Measurements from ENCODE around the gene ERC1. TPM values are rescaled to one million over a fixed set of nuclear protein-coding genes. Genes with fewer than 3 reads are reported as not detected.
"Not testable (repeated sequence)": the region's sequence is repeated elsewhere in the genome, so short reads cannot be mapped to it uniquely, and the experiment has no call there.

Gene ERC1
- total RNA-seq, 1 donor from 2014 or later, result 42.6 TPM

DNA sequence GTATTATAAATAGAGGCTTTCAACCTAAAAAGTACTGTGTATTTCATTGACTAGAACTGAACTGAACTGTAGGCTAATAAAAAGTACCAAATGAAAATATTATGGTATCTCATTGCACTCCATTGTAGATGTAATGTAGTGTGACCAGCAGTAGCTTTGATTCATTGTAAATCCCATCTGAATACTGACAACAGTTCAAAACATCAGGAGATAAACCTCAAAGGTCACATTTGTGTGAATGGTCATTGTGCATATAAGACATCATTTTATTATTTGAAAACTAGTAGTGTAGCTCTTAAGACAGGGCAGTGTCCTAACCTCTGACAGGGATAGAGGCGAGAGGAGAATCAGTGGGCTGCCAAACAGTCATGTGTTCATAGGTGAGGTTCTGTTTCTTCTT lies 316.8 kb downstream of the ERC1 start:
- Mint-ChIP-seq H3K27ac (no peak overlapping the region), H3K4me1 (ENCODE audit: low read depth) (peaks cover 6% of the 10 kb centered on the region), H3K4me3 (ENCODE audit: low read depth) (no peak overlapping the region), H3K9me3 (no peaks in the 10 kb centered on the region), H3K27me3 (ENCODE audit: low read depth) (no peaks in the 10 kb centered on the region), H3K36me3 (ENCODE audit: low read depth) (peaks cover 3% of the 10 kb centered on the region)
- no peak for DNase-seq (ENCODE audit: low spot score)
- intact Hi-C loops (cut with micrococcal nuclease), result no loop called here

DNA sequence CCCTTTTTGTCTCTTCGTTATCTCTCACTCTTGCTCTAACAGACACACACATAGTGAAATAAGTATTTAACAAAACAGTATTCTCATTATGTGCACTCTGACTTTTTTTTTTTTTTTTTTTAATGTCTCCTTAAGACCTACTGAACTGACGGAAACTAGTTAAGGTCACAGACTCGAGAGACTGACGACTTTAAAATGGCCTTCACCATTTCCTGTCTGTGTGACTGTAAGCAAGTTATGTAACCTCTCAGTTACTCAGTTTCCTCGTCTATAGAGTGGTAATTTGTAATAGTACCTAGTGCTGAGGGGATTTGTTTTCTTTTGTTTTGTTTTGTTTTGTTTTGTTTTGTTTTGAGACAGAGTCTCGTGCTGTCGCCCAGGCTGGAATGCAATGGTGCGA lies 318.6 kb downstream of the ERC1 start:
- H3K4me3 Mint-ChIP-seq (ENCODE audit: low read depth), result no peak overlapping the region
- H3K36me3 Mint-ChIP-seq (ENCODE audit: low read depth), result peaks cover 11% of the 10 kb centered on the region
- intact Hi-C loops (cut with micrococcal nuclease), result no loop called here
- H3K27me3 Mint-ChIP-seq (ENCODE audit: low read depth), result no peaks in the 10 kb centered on the region
- DNase-seq (ENCODE audit: low spot score), result no peak
- H3K4me1 Mint-ChIP-seq (ENCODE audit: low read depth), result peaks cover 6% of the 10 kb centered on the region
- H3K9me3 Mint-ChIP-seq, result peaks cover 2% of the 10 kb centered on the region
- no peak overlapping the region for H3K27ac Mint-ChIP-seq

DNA sequence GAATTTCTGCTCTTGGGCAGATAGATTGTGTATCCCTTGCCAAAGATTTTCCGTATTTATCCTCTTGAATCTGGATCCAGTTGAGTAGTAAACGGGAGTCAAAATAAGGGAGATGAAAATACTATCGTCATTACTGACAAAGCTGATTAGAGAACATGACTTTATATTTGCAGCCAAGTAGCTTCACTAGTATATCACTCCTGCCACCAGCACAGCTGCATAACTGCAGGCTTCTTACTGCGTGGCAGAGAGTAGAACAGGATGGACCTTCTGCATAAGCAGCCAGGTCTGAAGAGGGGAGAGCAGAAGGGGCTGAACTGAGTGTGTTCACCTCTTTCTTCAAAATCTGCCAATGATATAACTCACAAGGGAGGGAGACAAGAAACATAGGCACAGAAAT lies 319.6 kb downstream of the ERC1 start:
- no peaks in the 10 kb centered on the region for H3K27me3 Mint-ChIP-seq (ENCODE audit: low read depth)
- H3K27ac Mint-ChIP-seq, result no peak overlapping the region
- peaks cover 5% of the 10 kb centered on the region for H3K9me3 Mint-ChIP-seq
- no peak for DNase-seq (ENCODE audit: low spot score)
- H3K4me3 Mint-ChIP-seq (ENCODE audit: low read depth), result no peak overlapping the region
- intact Hi-C loops (cut with micrococcal nuclease), result no loop called here
- H3K36me3 Mint-ChIP-seq (ENCODE audit: low read depth), result peaks cover 18% of the 10 kb centered on the region
- H3K4me1 Mint-ChIP-seq (ENCODE audit: low read depth), result peaks cover 5% of the 10 kb centered on the region

DNA sequence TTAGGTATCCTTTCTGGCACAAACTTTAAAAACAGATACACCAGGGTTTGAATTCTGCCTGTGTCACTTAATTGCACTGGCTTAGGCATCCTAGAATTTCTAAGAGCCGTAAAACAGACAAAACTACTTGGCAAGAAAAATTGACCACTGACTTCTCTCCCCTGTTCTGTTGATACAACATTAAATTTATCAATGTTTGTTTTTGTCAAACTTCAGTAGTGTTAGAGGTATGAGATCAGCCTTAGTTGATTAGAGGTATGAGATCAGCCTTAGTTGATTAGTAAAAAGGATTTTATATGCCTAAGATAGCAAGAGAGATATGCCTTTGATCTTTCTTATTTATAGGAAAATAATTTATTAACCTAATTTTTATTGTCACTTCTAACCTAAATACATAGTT lies 320.1 kb downstream of the ERC1 start:
- intact Hi-C loops (cut with micrococcal nuclease), result no loop called here
- peaks cover under 1% of the 10 kb centered on the region for H3K4me1 Mint-ChIP-seq (ENCODE audit: low read depth)

DNA sequence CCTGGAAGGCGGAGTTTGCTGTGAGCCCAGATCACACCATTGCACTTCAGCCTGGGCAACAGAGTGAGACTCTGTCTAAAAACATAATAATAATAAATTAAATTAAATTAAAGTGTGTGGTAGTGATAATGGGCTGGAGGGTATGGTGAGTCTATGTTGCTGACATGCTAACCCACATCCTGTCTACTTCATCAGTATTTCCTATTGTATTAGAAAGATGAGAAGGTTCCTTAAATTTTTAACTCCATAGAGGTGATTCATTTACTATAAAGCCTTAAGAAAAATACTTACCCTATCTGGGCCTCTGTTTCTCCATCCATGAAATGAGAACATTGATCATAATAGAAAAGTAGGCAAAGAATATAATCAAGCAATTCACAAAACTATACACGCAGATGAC lies 322.9 kb downstream of the ERC1 start:
- H3K4me3 Mint-ChIP-seq (ENCODE audit: low read depth), result no peak overlapping the region
- H3K36me3 Mint-ChIP-seq (ENCODE audit: low read depth), result peaks cover 24% of the 10 kb centered on the region
- peaks cover 5% of the 10 kb centered on the region for H3K9me3 Mint-ChIP-seq
- H3K4me1 Mint-ChIP-seq (ENCODE audit: low read depth), result no peaks in the 10 kb centered on the region
- no peaks in the 10 kb centered on the region for H3K27me3 Mint-ChIP-seq (ENCODE audit: low read depth)
- H3K27ac Mint-ChIP-seq, result no peak overlapping the region
- intact Hi-C loops (cut with micrococcal nuclease), result no loop called here
- no peak for DNase-seq (ENCODE audit: low spot score)

More for the DNA sequence above, 320.1 kb downstream of the ERC1 start:
- H3K27me3 Mint-ChIP-seq (ENCODE audit: low read depth), result no peaks in the 10 kb centered on the region
- H3K27ac Mint-ChIP-seq, result no peak overlapping the region
- no peak overlapping the region for H3K4me3 Mint-ChIP-seq (ENCODE audit: low read depth)
- H3K9me3 Mint-ChIP-seq, result peaks cover 5% of the 10 kb centered on the region
- DNase-seq (ENCODE audit: low spot score), result no peak
- H3K36me3 Mint-ChIP-seq (ENCODE audit: low read depth), result peaks cover 18% of the 10 kb centered on the region

DNA sequence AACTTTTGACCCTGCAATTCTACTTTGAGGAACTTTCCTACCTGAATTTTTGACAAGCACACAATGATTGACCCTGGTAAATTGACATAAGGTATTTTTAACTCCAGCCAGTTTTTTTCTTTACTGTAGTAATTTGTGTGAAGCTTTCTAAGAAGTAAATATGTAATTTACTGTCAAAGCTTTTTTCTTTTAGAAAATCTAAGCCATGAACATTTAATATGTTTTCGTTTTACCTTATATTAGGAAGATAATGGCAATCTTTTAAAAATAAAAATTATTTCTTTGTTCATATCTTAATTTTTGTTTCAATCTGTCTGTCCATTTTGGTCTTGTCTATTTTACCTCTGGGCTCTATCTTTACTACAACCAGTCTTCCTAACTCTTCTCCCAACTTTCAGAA lies 323.5 kb downstream of the ERC1 start:
- H3K27ac Mint-ChIP-seq, result no peak overlapping the region
- H3K4me3 Mint-ChIP-seq (ENCODE audit: low read depth), result no peak overlapping the region
- intact Hi-C loops (cut with micrococcal nuclease), result no loop called here
- no peaks in the 10 kb centered on the region for H3K27me3 Mint-ChIP-seq (ENCODE audit: low read depth)
- H3K9me3 Mint-ChIP-seq, result peaks cover 5% of the 10 kb centered on the region
- DNase-seq (ENCODE audit: low spot score), result no peak
- no peaks in the 10 kb centered on the region for H3K4me1 Mint-ChIP-seq (ENCODE audit: low read depth)
- H3K36me3 Mint-ChIP-seq (ENCODE audit: low read depth), result peaks cover 24% of the 10 kb centered on the region

DNA sequence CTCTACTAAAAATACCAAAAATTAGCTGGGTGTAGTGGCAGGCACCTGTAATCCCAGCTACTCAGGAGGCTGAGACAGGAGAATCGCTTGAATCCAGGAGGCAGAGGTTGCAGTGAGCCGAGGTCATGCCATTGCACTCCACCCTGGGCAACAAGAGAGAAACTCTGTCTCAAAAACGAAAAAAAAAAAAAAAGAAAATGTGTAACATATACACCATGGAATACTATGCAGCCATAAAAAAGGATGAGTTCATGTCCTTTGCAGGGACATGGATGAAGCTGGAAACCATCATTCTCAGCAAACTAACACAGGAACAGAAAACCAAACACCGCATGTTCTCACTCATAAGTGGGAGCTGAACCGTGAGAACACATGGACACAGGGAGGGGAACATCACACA lies 326.0 kb downstream of the ERC1 start:
- H3K9me3 Mint-ChIP-seq; H3K27me3 Mint-ChIP-seq (ENCODE audit: low read depth); DNase-seq (ENCODE audit: low spot score); intact Hi-C loops (cut with micrococcal nuclease); H3K4me1 Mint-ChIP-seq (ENCODE audit: low read depth); H3K4me3 Mint-ChIP-seq (ENCODE audit: low read depth); H3K27ac Mint-ChIP-seq: not testable (repeated sequence)
- H3K36me3 Mint-ChIP-seq (ENCODE audit: low read depth), result peaks cover 24% of the 10 kb centered on the region

DNA sequence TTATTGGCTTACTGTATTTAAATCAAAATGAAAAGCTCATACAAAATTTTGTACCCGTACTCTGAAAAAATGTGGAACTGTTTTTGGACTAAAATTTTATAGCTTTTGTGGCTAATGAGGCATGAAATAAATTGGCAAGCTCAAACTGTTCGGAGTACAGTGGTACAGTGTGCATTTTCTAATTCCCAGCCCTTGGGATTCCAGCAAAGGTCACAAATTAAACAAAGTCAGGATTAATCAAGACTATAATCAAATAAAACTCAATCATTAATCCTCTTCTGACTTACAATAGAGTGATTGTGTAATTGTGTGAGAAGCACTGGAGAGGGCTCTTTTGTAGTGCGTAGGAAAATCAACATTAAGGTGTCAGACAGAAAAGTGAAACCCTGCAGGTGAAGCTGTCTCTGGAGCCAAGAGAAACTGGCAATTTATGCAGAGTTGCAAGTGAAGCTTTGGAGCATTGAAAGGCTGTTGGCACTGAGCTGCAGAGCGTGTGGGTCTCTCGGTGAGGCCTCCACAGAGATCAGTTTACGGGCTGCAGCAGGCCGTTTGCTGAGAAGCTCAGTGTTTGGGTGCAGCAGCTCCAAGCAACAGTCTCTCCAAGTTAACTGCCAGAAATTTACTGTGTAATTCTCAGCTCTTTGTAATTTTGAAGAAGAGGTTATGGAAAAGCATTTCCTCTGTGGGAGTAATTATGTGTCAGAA lies 327.5 kb downstream of the ERC1 start:
- no peak for DNase-seq (ENCODE audit: low spot score)
- intact Hi-C loops (cut with micrococcal nuclease), result no loop called here
- Mint-ChIP-seq H3K4me3 (ENCODE audit: low read depth) (no peak overlapping the region), H3K36me3 (ENCODE audit: low read depth) (peaks cover 17% of the 10 kb centered on the region), H3K4me1 (ENCODE audit: low read depth) (peaks cover 8% of the 10 kb centered on the region), H3K27ac (no peak overlapping the region), H3K9me3 (peaks cover 5% of the 10 kb centered on the region), H3K27me3 (ENCODE audit: low read depth) (no peaks in the 10 kb centered on the region)

DNA sequence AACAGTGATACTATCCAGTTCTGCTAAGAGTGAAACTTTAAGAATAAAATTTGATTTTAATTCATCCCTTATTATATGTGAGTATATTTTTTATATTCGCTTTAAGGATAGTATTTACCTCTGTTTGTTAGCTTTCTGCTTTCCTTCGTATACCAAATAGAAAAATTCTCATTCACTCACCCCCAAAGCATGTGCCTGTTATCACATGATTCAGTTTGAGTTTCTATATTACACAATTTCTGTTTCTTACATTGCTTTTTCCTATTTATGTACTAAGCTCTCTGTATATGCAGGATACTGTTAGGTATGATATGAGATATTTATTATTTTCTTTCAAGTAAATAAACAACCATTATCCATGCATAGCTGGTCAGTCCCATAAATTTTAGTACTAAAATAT lies 328.2 kb downstream of the ERC1 start:
- H3K9me3 Mint-ChIP-seq, result peaks cover 5% of the 10 kb centered on the region
- intact Hi-C loops (cut with micrococcal nuclease), result no loop called here

DNA sequence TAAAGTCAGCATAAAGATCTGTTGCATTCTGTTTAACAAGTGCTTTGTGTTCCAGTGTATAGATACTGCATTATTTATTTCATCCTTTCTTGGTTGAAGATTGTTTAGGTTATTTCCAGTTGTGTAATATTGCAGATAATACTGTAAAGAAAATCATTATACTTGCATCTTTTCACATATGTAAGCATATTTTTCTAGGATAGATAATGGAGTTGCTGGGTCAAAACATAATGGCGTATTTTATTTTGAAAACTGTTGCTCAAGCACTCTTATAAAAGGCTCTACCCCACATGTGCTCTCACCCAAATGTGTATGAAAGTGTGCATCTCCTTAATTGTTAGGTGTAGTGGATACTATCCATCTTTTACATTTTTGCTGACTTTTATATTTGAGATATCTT lies 329.0 kb downstream of the ERC1 start:
- Mint-ChIP-seq H3K9me3 (no peaks in the 10 kb centered on the region), H3K4me3 (ENCODE audit: low read depth) (no peak overlapping the region)
- intact Hi-C loops (cut with micrococcal nuclease), result no loop called here

More for the DNA sequence above, 328.2 kb downstream of the ERC1 start:
- H3K4me3 Mint-ChIP-seq (ENCODE audit: low read depth), result no peak overlapping the region
- H3K27me3 Mint-ChIP-seq (ENCODE audit: low read depth), result no peaks in the 10 kb centered on the region
- peaks cover 17% of the 10 kb centered on the region for H3K36me3 Mint-ChIP-seq (ENCODE audit: low read depth)
- DNase-seq (ENCODE audit: low spot score), result no peak
- peaks cover 8% of the 10 kb centered on the region for H3K4me1 Mint-ChIP-seq (ENCODE audit: low read depth)
- no peak overlapping the region for H3K27ac Mint-ChIP-seq

DNA sequence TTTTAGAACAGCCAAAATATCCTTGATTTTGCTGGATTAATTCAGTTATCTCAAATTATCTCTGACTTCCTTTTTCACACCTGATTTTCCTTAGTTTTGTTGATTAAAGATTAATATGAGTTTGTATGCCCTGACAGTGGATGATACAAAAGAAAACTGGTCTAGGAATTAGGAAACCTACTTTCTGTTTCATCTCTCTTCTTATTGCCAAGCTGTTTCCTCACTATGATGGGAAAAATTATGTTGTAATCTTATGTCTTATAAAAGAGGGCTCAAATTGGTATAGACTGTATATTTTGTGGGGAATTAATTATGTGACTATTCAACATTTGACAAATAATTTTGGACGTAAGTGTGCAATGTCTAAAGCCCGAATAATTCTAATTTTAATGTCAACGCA lies 331.8 kb downstream of the ERC1 start:
- H3K27me3 Mint-ChIP-seq (ENCODE audit: low read depth), result no peaks in the 10 kb centered on the region
- H3K4me3 Mint-ChIP-seq (ENCODE audit: low read depth), result no peak overlapping the region
- DNase-seq (ENCODE audit: low spot score), result no peak
- H3K9me3 Mint-ChIP-seq, result no peaks in the 10 kb centered on the region
- intact Hi-C loops (cut with micrococcal nuclease), result no loop called here
- H3K27ac Mint-ChIP-seq, result no peak overlapping the region
- peaks cover 14% of the 10 kb centered on the region for H3K4me1 Mint-ChIP-seq (ENCODE audit: low read depth)
- H3K36me3 Mint-ChIP-seq (ENCODE audit: low read depth), result no peaks in the 10 kb centered on the region

More for the DNA sequence above, 329.0 kb downstream of the ERC1 start:
- no peak for DNase-seq (ENCODE audit: low spot score)
- Mint-ChIP-seq H3K4me1 (ENCODE audit: low read depth) (peaks cover 8% of the 10 kb centered on the region), H3K27me3 (ENCODE audit: low read depth) (no peaks in the 10 kb centered on the region), H3K27ac (no peak overlapping the region), H3K36me3 (ENCODE audit: low read depth) (peaks cover 10% of the 10 kb centered on the region)

DNA sequence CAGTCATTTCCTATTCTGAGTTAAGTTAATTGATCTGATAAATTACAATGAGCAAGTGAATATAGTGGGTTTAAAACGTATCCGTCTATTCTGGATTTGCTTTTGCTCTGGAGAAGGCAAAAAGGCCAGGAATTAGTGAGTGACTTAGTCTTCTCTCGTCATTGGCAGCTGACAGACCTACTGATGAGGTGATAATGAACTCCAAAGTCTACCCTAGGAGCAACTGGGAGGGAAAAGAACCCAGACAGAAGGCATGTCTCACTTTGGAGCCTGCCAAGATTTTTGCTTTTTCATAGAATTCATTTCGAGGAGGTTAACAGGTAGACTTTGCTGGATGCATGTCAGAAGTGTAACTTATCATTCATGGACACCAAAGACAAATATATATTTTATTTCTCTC lies 333.1 kb downstream of the ERC1 start:
- intact Hi-C loops (cut with micrococcal nuclease), result no loop called here
- DNase-seq (ENCODE audit: low spot score), result no peak
- Mint-ChIP-seq H3K27ac (no peak overlapping the region), H3K27me3 (ENCODE audit: low read depth) (no peaks in the 10 kb centered on the region), H3K4me1 (ENCODE audit: low read depth) (peaks cover 14% of the 10 kb centered on the region), H3K4me3 (ENCODE audit: low read depth) (no peak overlapping the region), H3K36me3 (ENCODE audit: low read depth) (no peaks in the 10 kb centered on the region), H3K9me3 (no peaks in the 10 kb centered on the region)

DNA sequence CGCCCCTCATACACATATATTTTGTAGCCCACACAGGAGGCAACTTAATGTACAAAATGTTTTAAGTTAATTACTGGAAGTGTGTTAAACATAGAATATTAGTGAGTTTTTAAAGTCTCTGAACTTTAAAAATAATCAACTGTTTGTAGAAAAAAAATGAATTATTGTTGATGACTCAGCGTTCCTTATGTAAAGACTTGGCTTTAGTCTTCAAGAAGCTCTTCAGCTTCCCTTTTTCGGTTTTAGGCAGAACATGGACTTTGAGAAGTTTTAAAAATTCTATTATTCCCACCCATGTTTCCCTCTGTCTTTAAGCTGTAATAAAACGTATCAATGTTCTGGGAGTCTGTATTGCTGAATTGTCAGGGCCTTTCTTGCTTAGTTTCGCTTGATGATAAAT lies 333.9 kb downstream of the ERC1 start:
- Mint-ChIP-seq H3K27me3 (ENCODE audit: low read depth) (no peaks in the 10 kb centered on the region), H3K4me1 (ENCODE audit: low read depth) (peaks cover 14% of the 10 kb centered on the region), H3K36me3 (ENCODE audit: low read depth) (no peaks in the 10 kb centered on the region), H3K27ac (no peak overlapping the region), H3K4me3 (ENCODE audit: low read depth) (no peak overlapping the region), H3K9me3 (no peaks in the 10 kb centered on the region)
- DNase-seq (ENCODE audit: low spot score), result no peak
- intact Hi-C loops (cut with micrococcal nuclease), result loop anchor here (5.0 kb wide), 2 partner anchors 98 to 548 kb away; no protein-coding TSS in a partner anchor
